Skin epidermis (tissue), 12 donors: Measurements from ENCODE around the gene GALNT13.
"Not testable (repeated sequence)": the region's sequence is repeated elsewhere in the genome, so short reads cannot be mapped to it uniquely, and the experiment has no call there.

ENCODE experiments used
- H3K27ac ChIP-seq, 21 experiments: fragments of 200-600 bp; sonication (generic) in 11 of 21; one replicate each; pipeline ENCODE4 v1.5.0; 2020; ENCODE audit warnings: mild to moderate bottlenecking in 3 of 21, inconsistent platforms in 2 of 21, moderate library complexity in 2 of 21
- H3K4me3 ChIP-seq, 7 experiments: fragments of 200-600 bp; sonication (generic) in 2 of 7; one replicate each; pipeline ENCODE4 v1.5.0; 2020; ENCODE audit warnings: inconsistent platforms in 2 of 7, mild to moderate bottlenecking in 2 of 7, moderate library complexity in 1 of 7

The GALNT13 gene

DNA sequence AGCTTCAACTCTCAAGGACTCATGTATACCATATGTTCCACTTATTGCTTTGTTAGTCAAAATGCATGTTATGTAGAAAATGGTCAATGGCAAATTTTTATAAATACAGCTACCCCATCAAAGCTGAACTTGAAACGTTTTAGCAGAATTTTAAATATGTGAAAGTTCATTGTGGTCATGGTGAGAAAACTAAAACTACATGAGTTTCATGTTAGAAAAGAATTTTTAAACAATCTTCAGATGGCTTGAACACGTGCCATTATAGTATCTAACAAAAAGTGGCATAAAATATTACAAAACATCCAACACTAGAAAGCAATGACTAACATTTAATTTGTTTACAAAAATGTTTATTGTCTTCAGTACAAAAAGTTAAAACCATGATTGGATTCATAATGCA, 580.7 kb downstream of the GALNT13 start:
- no peak overlapping the region for H3K27ac ChIP-seq
- no peak overlapping the region for H3K4me3 ChIP-seq

DNA sequence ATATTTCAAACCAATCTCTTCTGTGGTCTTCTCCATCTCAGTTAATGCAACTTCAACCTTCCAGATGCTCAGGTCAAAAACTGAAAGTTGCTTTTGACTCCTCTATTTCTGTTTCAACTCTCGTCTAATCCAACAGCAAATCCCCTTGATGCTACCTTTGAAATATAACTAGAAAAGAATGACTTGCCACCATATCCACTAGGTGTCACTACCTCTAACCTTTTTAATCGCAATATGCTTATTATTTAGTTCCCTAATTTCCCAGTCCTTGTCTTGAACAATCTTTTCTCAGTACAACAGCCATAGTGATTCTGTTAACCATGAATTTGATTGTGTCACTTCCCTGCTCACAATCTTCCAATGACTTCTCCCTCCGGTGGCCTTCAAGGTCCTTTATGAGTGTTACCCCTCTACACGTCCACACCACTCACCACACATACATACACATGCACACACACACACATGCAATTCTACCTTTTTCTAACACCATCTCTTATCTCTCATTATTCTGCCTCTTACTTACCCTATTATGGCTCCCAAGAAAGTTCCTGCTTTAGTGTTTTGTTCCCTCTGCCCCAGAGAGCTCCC, 581.3 kb downstream of the GALNT13 start:
- Histone ChIP-seq H3K4me3 (no peak overlapping the region), H3K27ac (no peak overlapping the region)

DNA sequence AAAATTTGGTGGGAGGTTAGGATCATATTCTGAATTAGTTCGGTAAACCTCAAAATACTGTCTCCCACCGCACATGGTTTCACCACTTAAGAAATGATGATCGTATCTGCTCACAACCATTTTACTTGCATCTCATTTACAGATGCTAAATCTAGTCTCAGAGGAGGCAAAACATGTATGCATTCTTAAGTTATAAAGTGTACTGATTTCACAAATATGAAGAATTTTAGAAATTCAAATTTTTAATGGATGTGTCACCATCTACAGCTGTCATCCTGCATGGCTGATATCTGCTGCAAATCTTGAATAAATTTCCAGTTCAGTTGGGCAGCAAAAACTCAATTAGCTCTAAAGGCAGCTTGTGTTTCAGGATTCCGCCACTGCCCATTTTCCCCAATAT, 583.4 kb downstream of the GALNT13 start:
- Histone ChIP-seq H3K27ac (no peak overlapping the region), H3K4me3 (no peak overlapping the region)

DNA sequence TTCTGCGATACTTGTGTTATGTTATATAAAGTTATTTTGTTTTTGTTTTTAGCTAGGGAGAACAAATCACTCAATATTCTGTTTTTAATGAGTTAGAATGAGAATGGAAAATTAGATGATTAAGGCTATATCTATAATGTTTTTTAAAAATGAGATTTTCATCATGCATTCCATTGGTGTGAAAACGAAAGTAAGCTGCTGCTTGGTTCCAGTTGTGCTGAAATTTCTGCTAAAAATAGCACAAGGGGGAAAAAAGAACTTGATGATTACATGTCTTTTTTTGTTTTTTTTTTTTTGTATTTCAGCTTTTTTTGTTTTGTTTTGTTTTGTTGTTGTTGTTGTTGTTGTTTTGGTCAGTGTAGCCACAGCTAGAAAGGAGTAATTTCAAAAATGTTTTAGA, 584.1 kb downstream of the GALNT13 start:
- Histone ChIP-seq H3K4me3 (peak overlapping the region in 1 of 7 experiments; percentile 5), H3K27ac (peak overlapping the region in 1 of 21 experiments; percentile 13)

DNA sequence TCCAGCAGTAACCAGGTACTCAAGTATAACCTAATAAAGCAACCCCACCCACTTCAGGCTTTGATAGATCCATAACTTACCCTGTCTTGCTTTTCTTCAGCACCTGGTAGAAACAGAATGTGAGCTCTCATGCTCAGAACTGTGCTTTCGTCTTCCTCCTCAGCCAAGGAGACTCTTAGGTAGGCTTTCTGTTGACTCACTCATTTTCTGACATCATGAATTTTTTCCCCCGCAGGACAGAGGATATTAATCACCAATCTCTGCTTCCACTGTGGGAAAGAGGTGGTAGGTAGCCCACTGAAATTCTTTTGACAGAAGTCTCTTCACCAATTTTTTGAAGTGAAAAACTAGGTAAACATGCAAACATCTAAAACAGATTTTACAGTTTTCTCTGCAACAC, 585.6 kb downstream of the GALNT13 start:
- no peak overlapping the region for H3K27ac ChIP-seq
- H3K4me3 ChIP-seq = peak overlapping the region in 1 of 7 experiments; percentile 7

DNA sequence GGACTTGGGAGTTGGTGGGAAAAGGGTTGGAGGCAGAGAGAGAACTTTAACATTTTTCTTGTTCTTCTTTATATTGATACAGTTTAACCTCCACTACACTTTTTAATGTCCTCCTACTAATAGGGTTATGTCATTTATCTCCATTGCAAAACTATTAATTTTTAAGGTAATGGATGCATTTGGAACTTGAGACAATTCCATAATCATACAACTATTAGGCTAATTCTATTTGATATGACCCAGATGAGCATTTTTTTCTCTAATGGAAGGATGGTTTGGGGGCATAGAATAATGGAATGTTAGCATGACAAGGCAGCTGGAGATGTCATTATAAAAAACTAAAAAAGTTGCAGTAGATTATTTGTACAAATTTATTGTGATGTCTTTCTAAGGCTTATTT, 587.6 kb downstream of the GALNT13 start:
- H3K4me3 ChIP-seq = no peak overlapping the region
- H3K27ac ChIP-seq = no peak overlapping the region

DNA sequence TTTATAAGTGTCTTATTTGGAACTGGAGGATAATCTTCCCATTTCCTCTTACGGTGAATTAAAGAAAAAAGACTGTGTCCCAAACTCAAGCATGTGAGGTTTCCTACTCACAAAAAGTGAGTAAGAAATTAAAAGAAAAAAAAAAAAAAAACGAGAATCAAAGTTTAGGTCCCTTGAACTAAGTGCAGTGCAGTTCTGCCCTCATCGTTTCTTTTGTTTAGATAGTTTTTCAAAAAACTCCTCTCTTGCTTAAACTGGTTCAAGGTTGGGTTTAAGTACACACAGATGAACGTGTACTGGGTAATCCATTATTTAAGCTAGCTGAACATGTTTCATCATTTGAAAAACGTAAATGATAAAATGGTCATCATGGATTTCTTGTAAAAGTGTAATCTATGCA, 590.9 kb downstream of the GALNT13 start:
- H3K27ac ChIP-seq = no peak overlapping the region
- no peak overlapping the region for H3K4me3 ChIP-seq

DNA sequence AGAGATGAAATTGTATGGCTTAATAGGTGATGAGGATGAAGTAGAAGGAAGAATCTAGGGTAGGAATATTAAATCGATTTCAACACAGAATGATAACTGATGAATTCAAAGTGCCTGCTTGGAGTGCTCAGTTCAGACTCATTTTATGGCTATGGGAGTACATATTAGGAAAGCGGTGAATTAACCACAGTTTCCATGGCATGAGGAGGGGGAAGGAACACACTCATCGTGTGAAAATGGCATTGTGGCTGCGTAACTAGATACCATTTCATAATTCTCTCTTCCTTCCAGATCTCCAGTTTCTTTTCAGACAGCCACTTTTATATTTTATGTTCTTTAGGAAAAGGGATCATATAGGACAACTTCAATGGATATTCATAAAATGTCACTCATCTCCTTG, 594.5 kb downstream of the GALNT13 start:
- Histone ChIP-seq H3K4me3 (no peak overlapping the region), H3K27ac (no peak overlapping the region)

DNA sequence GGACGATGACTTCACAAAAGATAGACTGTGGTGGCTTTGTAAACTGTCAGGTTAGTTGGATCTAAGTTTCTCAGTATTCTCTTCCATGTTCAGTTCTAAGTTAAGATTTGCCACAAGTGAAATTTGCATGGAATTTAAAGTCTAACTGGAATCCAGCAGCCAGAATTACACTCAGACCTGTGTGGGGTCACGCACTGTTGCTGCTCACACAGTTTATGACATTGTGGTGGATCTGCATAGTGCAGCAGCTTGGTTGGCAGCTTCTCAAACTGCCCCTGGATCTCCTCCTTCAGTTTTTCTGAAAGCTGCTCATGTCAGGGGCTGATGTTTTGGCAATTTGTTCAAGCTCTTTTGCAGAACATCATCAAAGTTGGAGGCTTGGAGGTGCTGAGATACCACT, 598.7 kb downstream of the GALNT13 start:
- no peak overlapping the region for H3K27ac ChIP-seq
- no peak overlapping the region for H3K4me3 ChIP-seq

DNA sequence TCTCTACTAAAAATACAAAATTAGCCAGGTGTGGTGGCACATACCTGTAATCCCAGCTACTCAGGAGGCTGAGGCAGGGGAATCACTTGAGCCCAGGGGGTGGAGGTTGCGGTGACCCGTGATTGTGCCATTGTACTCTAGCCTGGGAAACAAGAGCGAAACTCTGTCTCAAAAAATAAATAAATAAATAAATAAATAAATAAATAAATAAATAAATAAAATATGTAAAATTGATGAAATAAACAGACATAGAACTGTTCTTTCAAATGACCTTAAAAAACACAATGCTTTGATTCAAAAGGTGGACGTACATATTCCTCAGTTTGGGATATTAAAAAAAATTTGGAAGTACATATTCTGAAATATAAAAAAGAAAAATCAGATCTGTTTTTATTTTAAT, 599.8 kb downstream of the GALNT13 start:
- not testable (repeated sequence) for H3K4me3 ChIP-seq, H3K27ac ChIP-seq

DNA sequence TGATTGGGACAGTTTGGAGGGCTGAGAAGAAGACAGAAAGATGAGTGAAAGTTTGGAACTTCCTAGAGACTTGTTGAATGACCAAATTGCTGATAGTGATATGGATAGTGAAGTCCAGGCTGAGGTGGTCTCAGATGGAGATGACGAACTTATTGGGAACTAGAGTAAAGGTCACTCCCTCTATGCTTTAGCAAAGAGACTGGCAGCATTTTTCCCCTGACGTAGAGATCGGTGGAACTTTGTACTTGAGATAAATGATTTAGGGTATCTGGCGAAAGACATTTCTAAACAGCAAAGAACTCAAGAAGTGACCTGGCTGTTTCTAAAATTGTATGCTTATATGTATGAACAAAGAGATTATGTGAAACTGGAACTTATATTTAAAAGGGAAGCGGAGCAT, 605.6 kb downstream of the GALNT13 start:
- no peak overlapping the region for H3K4me3 ChIP-seq
- no peak overlapping the region for H3K27ac ChIP-seq

DNA sequence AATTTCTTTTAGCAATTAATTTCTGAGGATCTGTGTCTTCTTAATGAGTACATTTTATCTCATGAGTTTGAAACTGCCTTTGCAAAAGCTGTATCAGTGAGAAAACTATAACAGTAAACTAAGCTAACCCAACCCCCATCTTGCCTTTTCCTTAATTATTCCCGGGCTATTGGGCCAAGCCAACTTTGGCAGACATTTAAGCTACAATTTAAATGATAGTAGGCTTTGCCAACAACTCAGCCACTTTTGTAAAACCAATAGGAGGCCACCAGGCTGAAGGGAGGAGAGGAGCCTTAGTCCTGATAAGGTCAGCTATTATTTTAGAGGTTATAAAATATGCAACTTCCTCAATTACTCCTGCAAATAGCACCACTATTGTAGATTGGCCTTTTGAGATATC, 608.8 kb downstream of the GALNT13 start:
- Histone ChIP-seq H3K4me3 (no peak overlapping the region), H3K27ac (no peak overlapping the region)

DNA sequence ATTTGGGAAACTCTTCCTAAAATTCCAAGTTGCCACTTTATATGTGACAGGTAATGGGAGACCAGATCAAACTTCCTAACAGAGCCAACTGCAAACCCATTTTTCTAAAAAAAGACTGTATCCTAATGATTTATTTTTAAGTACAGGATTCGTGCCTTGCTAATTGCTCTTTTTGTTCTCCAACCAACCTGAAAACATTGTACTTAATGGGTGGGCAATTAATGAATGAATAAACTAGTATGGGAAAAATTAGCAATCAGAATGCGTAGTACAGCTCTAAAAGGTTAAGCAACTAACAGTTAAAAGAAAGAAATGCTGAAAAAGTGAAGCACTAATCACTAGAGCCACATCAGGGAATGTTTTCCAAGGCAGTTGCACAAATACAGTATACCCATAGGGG, 609.6 kb downstream of the GALNT13 start:
- Histone ChIP-seq H3K27ac (no peak overlapping the region), H3K4me3 (no peak overlapping the region)

DNA sequence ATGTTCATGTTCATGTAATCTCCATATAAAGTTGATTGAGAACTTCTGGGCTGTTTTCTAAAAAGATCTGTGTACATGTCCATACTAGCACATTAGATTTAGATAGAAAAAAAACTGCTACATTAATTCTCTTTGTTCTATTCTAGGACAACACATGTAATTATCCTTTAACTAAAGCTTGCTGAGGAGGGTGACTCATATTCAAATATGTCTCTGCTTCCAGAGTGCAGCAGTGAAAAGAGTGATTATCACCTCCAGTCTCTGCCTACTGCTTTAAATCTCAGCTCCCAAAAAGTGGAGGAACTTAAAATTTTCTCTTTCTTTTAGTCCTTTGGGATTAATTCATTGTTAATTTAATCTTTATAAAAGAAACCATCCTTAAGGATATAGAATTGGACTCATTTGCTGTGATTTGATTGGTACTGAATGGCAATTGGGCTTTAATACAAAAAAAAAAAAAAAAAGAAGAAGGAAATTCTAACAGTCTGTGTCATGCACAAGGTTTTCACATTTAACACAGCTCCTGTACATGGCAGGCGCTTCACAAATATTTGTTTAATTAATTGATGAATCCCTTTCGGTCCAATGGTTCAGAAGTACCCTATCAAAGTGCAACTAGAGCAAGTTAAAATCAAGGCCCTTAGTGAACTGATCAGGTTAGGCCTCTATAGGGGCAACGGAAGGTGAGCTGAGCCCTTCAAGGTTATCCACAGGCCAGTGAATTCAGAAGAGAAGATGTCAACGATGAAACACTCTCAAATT, 612.8 kb downstream of the GALNT13 start:
- Histone ChIP-seq H3K27ac (no peak overlapping the region), H3K4me3 (no peak overlapping the region)

DNA sequence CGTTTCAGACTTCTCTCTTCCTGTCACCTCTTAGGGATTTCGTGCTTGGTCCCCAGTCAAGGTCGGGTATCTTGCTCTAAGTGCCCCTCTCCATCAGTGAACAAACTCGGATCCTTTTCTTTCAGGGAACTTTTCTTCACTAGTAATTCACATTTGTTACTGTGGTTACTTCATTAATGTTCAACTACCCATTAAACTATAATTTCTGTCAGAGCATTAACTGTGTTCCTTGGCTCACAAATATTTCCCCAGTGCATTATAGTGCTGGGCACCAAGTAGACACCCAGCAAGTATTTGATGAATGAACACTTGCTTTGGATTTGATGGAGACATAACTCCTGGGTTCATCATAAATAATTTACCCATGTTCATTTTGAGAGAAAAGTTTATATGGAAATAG, 617.1 kb downstream of the GALNT13 start:
- Histone ChIP-seq H3K27ac (no peak overlapping the region), H3K4me3 (no peak overlapping the region)

DNA sequence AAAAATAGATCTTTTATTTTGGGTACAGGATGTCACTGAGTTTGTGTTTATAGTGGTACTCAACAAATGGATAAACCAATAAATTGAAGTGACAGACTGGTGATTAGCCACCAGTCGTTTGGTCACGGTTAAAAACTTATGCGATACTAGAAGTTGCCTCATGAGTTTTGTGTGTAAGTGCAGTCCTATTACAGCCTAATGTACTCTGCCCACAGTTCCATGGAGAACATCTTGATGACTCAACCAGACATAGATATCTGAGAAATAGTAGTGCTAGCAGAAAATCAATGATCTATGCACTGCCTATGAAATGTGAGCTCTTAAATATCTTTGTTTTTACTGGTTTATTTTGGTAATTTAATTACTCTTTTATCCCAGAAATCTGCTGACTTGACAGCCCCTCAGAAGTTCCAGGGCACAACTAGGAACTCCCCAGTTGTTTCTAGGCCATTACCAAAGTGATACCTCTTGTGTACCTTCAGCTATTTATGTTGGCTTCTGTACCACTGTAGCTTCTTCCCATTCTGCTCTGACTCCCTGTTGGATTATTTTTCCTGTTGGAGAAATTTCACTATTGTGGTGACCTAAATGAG, 617.6 kb downstream of the GALNT13 start:
- H3K27ac ChIP-seq = no peak overlapping the region

DNA sequence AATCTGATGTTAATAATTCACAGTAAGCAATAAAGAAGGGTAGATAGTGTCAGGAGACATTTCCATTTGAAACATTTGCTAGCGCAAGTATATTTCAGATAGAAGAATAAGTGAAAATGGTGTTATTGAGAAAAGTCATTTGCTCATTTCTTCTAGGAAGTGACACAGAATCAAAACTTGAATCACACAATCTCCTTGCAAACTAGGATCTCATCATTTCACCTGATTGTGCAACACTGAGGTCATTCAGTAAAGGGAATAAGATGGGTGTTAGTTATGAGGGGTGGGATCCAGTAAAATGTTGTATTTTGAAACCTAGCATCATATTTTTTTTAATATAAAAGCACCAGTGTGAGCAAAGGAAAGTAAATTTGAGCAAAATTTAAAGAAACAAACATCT, 618.8 kb downstream of the GALNT13 start:
- Histone ChIP-seq H3K4me3 (no peak overlapping the region), H3K27ac (no peak overlapping the region)

More for the DNA sequence above, 617.6 kb downstream of the GALNT13 start:
- H3K4me3 ChIP-seq = no peak overlapping the region

DNA sequence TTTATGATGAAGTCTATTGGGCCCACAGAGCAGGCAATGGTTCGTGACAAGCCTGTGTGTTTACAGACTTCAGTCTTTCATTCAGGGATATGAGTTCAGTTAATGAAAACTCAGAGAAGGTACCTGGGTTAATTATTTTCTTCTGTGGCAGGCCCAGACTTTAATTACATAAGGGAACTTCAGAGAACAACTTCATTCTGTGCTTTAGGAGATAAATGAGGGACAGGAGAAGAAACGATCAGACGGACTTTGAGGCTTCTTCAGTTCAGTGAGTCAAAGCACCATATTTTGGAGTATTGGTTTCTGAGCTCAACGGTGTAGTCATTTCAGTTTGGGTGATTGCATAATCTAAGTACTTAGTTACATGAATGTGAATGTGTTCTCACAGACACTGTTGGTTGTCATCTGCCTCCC, 623.7 kb downstream of the GALNT13 start:
- no peak overlapping the region for H3K27ac ChIP-seq
- no peak overlapping the region for H3K4me3 ChIP-seq

DNA sequence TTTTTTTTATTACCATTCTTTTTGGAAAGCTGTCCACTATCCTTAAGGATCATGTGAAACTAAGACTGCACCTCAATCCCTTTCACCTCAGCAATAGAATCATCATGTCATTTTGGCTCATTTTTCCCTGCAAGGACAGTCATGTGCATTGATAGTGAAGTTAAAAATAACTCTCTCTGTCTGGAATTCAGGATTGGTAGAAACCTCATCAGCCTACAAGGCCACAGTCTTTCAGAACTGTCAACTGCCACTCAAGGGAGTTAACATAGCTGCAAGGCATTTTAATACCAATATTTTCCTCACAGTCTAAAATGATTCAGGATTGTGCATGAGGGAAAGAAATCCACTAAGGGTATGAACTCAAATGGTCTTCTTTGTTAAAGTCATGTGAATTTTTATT, 625.3 kb downstream of the GALNT13 start:
- no peak overlapping the region for H3K4me3 ChIP-seq
- H3K27ac ChIP-seq = no peak overlapping the region
